ENCODE data around the gene RPS19BP1.

RPS19BP1 gene

DNA sequence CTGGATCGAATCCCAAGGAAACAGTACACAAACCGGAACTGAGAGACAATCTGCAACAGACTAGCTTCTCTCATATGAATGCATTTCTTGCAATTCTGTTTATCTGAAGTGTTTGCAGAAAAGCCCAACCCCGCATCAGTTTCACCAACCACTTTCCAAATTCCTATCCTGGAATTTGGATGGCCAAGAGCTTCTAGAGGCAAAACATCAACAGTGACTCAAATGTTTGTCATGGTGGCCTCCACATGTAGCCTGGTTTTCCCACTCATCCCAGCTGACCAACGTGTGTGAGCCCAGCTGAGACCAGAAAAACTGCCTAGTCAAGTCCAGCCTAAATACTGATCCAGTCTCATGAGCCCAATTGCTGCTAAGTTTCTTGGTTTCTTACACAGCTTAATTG lies 38.8 kb downstream of the RPS19BP1 start:
- in situ Hi-C loops (cut with HindIII; ENCODE audit: low sequenced_read_pairs) = loop anchor here (25.0 kb wide), 1 partner anchor 131 kb away; no protein-coding TSS in a partner anchor

DNA sequence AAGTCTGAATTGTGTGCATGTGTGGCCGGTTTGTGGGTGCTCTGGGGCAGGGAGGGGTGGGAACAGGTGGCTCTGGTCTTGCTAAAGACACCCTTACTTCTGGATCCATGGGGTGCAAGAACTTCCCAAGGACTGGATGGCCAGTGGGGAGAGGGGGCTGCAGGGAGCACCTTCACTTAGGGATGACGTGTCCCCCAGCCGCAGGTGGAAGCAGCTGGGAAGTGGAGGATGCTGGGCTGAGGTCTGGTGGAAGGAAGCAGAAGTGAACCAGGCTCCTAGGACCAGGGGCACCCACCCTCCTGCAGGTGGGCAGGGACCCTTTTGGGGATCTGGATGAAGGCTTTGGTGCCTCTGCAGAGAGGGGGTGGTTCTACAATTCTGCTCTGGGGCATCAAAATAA lies 40.4 kb downstream of the RPS19BP1 start:
- in situ Hi-C loops (cut with HindIII; ENCODE audit: low sequenced_read_pairs) = loop anchor here (25.0 kb wide), 1 partner anchor 130 kb away; no protein-coding TSS in a partner anchor

DNA sequence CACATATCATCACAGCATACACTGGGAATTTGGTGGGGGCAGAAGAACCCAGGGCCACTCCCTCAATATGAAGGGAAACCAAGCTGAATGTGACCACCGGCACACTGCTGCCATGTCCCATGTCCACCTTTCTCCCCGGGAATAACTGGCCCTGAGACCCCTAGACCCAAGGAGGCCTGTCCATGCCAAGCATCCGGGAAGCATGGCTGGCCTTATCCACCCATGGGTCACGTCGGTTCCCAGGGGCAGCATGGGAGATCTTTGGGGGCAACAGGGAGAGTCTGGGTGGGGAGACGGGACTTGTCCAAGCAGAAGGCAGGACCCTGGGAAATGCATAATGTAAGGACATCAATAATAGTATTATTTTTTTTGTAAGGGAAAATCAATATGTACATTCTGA lies 40.9 kb downstream of the RPS19BP1 start:
- in situ Hi-C loops (cut with HindIII; ENCODE audit: low sequenced_read_pairs) = loop anchor here (25.0 kb wide), 1 partner anchor 129 kb away; no protein-coding TSS in a partner anchor

DNA sequence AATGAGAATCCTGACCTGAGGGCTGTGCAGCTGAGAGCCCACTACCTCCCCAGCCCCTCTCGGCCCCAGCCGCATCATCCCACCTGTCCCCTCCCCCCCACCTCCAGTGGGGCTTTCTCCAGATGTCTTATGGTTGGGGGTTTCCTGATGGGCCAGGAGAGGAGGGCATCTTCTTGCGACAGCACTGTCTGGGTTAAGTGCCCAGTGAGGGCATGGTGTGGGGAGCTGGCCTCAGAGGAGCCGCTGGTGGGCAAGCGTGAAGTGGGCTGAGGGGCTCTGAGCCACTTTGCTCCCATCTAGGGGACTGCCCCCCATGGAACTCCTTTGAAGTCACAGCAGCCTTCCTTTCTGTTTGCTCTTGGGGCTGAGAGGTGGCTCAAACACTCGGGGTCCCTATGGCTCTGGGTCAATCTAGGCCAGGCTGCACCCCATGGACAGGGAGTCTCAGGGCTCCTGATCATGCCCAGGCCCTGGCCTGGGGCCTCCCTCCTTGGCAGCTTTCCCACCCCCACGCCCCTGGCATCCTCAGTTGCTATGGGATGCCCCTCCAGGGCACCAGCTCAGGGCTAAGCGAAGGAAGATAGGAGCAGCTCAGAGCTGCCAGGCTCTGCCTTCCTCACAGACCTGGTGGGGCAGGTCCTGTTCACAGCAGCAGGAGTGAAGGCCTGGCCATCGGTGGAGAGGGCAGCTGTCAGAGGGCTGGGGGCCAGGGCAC lies 41.4 kb downstream of the RPS19BP1 start:
- in situ Hi-C loops (cut with HindIII; ENCODE audit: low sequenced_read_pairs) = loop anchor here (25.0 kb wide), 1 partner anchor 129 kb away; no protein-coding TSS in a partner anchor

DNA sequence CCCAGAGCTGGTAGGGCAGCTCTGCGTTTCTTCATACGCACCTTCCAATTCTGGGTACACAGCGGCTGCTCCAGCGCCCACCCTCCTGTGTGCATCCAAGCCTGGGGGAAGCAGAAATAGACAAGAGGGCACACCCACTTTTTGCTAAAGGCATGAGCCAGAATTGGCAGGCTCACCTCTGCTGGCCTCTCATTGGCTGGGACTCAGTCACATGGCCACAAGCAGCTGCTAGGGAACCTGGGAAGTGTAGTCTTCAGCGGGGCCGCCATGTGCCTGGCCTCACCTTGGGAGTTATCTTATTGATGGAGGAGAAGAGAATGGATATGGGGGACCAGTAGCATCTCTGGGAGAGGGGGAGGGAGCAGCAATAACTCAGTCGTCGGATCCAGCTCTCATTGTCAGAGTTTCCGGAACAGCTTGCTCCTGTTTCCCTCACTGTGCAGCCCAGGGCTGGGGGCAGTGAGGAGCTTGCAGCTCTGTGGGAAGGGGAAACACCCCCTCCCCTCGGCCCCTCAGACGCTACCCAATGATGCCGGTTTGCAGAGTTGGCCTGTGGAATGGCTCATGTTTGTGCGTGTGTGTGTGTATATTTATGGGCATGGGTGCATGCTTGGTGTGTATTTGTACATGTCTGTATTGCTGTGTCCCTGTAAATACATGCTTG lies 42.3 kb downstream of the RPS19BP1 start:
- in situ Hi-C loops (cut with HindIII; ENCODE audit: low sequenced_read_pairs) = loop anchor here (25.0 kb wide), 1 partner anchor 128 kb away; no protein-coding TSS in a partner anchor

DNA sequence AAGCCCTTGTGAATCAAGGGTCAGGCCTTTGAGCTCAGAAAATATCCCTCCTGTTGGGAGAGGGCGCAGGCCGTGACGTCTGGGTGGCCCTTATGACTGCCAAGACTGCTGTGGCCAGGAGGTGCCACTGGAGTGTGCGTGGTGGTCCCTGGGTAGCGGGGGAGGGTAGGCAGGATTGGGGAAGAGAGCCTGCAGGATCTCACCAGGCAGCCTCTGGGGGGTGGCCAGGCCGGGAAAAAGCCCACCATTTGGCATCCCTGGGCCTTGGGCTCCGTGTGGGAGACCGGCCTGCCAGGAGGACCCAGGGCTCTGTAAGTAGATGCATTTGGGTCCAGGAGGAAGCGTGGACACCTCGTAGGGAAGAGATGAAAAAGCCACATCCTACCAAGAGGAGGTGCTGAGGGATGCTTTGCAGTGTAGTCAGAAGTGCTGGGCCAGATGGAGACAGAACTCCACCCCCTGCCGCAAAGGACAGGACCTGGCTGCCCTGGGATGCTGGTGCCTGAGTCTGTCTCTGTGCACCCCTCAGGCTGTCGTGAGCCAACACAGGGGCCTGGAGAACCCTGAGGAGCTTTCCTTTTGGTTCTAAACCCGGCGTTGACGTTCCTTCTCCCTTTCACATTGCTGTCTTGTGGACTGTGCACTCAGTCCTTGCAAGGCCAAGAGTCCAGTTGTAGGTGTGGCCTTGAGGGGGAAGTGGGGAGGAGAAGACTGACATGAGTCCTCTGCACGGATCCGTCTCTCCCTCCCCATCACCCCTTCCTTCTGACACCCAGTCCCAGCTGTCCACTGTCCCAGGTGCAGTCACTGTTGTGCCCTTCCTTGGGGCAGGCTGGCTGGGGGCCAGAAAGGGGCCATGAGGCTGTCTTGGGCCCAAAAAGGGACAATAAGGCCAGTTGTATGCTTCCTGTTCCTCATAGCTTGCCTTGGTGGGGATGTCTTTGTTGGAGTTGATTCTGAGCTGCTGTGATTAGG lies 43.2 kb downstream of the RPS19BP1 start:
- in situ Hi-C loops (cut with HindIII; ENCODE audit: low sequenced_read_pairs) = loop anchor here (25.0 kb wide), 1 partner anchor 127 kb away; no protein-coding TSS in a partner anchor

DNA sequence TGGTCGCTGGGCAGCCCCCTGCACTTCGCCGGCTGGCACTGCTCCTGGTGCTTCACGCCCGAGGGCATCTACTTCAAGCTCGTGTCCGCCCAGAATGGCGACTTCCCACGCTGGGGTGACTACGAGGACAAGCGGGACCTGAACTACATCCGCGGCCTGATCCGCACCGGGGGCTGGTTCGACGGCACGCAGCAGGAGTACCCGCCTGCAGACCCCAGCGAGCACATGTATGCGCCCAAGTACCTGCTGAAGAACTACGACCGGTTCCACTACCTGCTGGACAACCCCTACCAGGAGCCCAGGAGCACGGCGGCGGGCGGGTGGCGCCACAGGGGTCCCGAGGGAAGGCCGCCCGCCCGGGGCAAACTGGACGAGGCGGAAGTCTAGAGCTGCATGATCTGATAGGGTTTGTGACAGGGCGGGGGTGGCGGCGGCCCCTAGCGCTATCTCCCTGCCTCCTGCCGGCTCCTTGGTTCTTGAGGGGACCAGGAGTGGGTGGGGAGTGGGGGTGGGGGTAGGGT lies 43.9 kb downstream of the RPS19BP1 start:
- in situ Hi-C loops (cut with HindIII; ENCODE audit: low sequenced_read_pairs) = loop anchor here (25.0 kb wide), 1 partner anchor 126 kb away; no protein-coding TSS in a partner anchor

DNA sequence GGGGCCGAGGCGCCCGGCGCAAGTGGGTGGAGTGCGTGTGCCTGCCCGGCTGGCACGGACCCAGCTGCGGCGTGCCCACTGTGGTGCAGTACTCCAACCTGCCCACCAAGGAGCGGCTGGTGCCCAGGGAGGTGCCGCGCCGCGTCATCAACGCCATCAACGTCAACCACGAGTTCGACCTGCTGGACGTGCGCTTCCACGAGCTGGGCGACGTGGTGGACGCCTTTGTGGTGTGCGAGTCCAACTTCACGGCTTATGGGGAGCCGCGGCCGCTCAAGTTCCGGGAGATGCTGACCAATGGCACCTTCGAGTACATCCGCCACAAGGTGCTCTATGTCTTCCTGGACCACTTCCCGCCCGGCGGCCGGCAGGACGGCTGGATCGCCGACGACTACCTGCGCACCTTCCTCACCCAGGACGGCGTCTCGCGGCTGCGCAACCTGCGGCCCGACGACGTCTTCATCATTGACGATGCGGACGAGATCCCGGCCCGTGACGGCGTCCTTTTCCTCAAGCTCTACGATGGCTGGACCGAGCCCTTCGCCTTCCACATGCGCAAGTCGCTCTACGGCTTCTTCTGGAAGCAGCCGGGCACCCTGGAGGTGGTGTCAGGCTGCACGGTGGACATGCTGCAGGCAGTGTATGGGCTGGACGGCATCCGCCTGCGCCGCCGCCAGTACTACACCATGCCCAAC lies 44.6 kb downstream of the RPS19BP1 start:
- in situ Hi-C loops (cut with HindIII; ENCODE audit: low sequenced_read_pairs) = loop anchor here (25.0 kb wide), 1 partner anchor 126 kb away; no protein-coding TSS in a partner anchor

DNA sequence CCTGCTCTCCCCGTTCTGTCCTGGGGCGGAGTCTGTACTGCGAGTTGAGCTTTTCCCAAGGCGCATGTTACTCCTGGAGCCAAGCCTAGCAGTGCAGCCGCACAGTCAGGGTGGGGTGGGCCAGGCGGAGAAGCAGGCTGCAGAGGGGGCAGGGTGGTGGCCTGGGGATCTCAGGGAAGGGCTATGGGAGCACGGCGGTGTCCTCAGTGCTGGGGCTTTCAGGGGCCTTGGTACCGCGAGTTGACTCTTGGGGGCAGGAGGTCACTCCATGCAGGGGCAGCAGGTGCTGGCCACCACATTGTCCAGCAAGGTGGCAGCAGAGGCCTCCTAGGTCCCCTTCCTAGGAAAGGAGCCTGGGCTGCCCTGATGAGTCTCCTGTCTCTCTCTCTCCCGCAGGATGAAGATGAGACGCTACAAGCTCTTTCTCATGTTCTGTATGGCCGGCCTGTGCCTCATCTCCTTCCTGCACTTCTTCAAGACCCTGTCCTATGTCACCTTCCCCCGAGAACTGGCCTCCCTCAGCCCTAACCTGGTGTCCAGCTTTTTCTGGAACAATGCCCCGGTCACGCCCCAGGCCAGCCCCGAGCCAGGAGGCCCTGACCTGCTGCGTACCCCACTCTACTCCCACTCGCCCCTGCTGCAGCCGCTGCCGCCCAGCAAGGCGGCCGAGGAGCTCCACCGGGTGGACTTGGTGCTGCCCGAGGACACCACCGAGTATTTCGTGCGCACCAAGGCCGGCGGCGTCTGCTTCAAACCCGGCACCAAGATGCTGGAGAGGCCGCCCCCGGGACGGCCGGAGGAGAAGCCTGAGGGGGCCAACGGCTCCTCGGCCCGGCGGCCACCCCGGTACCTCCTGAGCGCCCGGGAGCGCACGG lies 45.4 kb downstream of the RPS19BP1 start:
- in situ Hi-C loops (cut with HindIII; ENCODE audit: low sequenced_read_pairs) = loop anchor here (25.0 kb wide), 1 partner anchor 125 kb away; no protein-coding TSS in a partner anchor

DNA sequence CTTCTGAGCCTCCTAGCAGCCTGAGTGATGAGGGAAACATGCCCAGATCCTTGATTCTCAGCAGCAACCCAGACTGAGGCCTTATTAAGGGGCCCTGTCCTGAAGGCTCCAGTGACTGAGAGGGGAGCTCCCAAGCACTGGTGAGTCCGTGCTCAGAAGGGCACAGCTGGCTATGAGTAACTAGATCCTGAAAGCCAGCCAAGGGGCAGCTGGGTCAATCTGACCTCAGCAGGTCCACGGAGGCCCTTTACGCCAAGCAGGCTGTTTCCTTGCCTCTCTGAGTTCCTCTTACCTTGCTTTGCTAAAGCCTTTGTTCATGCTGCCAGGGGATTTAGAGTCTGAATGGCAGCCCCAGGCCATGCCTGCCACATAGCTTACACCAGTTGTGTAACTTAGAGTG lies 49.8 kb downstream of the RPS19BP1 start:
- in situ Hi-C loops (cut with HindIII; ENCODE audit: low sequenced_read_pairs) = loop anchor here (25.0 kb wide), 1 partner anchor 120 kb away; no protein-coding TSS in a partner anchor

DNA sequence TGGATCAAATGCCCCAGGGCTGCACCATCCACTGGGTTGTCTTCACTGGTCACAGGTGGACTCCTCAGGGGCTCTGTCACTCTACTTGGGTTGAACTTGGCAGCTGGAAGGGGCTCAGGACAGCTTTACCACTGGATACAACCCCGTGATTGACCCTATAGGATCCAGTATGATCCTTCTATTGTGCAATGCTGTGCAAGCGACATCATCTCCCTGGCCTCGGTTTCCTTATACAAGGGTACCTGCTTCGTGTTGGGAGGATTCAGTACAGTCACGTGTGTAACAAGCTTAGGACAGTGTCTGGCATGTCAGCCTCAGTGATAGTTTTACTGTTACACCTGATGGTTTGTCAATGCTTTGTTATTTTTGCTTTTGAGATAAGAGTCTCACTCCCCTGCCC lies 51.0 kb downstream of the RPS19BP1 start:
- in situ Hi-C loops (cut with HindIII; ENCODE audit: low sequenced_read_pairs) = loop anchor here (25.0 kb wide), 1 partner anchor 119 kb away; no protein-coding TSS in a partner anchor

DNA sequence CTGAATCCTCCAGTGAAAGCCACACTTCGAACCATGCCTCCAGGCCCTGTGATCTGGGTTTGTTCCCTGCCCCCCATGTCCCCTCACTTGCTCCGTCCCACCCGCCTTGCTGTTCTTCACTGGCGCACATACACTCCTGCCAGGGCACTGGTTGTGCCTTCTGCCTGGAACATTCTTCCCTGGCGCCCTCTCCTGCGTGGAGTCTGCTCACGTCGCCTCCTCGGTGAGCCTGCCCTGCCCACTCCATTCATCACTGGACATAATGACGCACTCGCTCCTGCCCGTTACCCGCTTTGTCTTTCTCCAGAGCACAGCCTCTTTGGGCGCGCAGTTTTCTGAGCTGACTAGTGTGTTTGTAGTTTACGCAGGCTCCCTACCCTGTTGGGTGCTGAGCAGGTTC lies 51.5 kb downstream of the RPS19BP1 start:
- in situ Hi-C loops (cut with HindIII; ENCODE audit: low sequenced_read_pairs) = loop anchor here (25.0 kb wide), 1 partner anchor 119 kb away; no protein-coding TSS in a partner anchor

DNA sequence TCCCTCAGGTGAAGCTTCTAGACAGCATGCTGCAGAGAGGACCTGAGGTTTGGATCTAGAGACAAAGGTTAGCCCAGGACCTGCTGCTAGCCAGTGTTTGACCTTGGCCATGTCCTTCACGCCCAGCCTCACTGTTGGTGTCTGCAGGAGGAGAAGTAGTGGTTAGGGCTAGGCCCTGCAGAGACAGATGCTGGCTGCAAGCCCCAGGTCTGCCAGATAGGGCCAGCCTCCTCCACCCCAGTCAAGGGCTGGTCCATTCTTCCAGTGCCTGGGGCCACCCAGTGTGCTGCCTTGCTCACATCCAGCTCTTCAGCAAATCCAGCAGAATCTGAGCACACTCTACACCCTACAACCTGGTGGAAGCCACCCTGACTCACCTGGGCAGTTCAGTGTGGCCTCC lies 52.0 kb downstream of the RPS19BP1 start:
- in situ Hi-C loops (cut with HindIII; ENCODE audit: low sequenced_read_pairs) = loop anchor here (25.0 kb wide), 1 partner anchor 118 kb away; no protein-coding TSS in a partner anchor

DNA sequence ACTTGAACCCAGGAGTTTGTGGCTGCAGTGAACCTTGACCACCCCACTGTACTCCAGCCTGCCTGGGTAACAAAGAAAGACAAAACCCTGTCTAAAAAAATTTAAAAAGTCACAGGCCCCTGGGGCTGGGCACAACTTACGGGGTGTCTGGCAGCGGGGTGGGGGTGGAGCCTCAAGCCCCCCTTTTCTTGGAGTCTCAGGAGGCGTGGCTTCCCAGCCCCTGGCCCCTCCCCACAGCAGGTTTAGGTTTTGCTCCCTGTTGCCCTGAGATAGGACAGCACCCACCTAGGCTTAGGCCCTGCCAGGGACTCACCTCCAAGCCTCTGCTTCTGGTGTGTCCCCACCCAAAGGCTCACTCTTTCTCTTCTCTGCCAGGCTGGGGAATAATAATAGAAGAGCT lies 53.3 kb downstream of the RPS19BP1 start:
- in situ Hi-C loops (cut with HindIII; ENCODE audit: low sequenced_read_pairs) = loop anchor here (25.0 kb wide), 1 partner anchor 117 kb away; no protein-coding TSS in a partner anchor
